K562 (cell line): ENCODE results near the gene PAX2. TPM values are rescaled to one million over a fixed set of nuclear protein-coding genes. Genes with fewer than 3 reads are reported as not detected.

Experiments used
- ATAC-seq: fragments of 200-7000 bp; cut with Tn5 transposase; 3 replicates; pipeline ENCODE4 v1.9.1; 2020; ENCODE audit warnings: moderate library complexity
- BruUV-seq: library from RNA; stranded (reverse); fragments of 400-500 nt; replicated peaks from 2 replicates; lab custom pipeline; 2021; lab: Mats Ljungman, UMichigan
- CTCF ChIA-PET: fragments of 300-600 bp; formaldehyde crosslinking; extraction: SDS; loops from one replicate; lab custom pipeline; 2021; ENCODE audit warnings: low intra/inter-chr PET ratio; lab: Yijun Ruan, JAX
- POLR2A ChIA-PET: fragments of 300-600, 350-650 bp; sonication (Branson Sonifier 250); formaldehyde crosslinking; extraction: SDS; loops from one replicate; lab custom pipeline; 2021; ENCODE audit warnings: antibody characterized with exemption, inconsistent platforms; lab: Yijun Ruan, JAX
- DNase-seq, 4 experiments: peaks; one replicate each; pipeline versions ENCODE4 v3.0.0 to v3.0.0-alpha.2; 2011 to 2018; ENCODE audit warnings: low spot score in 3 of 4, mixed read lengths in 3 of 4; ENCODE audit errors: extremely low read depth in 1 of 4
- FAIRE-seq: peaks from 2 replicates; lab custom pipeline; 2011; peaks lifted over from hg19 to GRCh38; lab: Jason Lieb, UNC
- H2AFZ ChIP-seq: 2 replicates; pipeline ENCODE4 v1.6.0; 2011; ENCODE audit warnings: low read depth, low read length, control low read depth, inconsistent platforms
- H3K27ac ChIP-seq: fragments of 200-600 bp; 3 replicates; pipeline ENCODE4 v1.8.0; 2011; ENCODE audit warnings: low read depth, mild to moderate bottlenecking, control low read depth, inconsistent platforms, low read length, moderate library complexity, mixed read lengths; ENCODE audit errors: extremely low read depth
- H3K27me3 ChIP-seq, 2 experiments: fragments of 300-600 bp in 1 of 2; 2 replicates in 1 of 2; 3 replicates in 1 of 2; pipeline versions ENCODE4 v1.6.0 to v1.8.0; 2011; ENCODE audit warnings: inconsistent platforms in 2 of 2, low read length in 2 of 2, mild to moderate bottlenecking in 1 of 2, mixed read lengths in 1 of 2, moderate library complexity in 1 of 2; ENCODE audit not compliant: control insufficient read depth in 2 of 2, insufficient read depth in 2 of 2
- H3K36me3 ChIP-seq: fragments of 300-600 bp; 3 replicates; pipeline ENCODE4 v1.8.0; 2011; ENCODE audit warnings: mild to moderate bottlenecking, low read length, inconsistent platforms; ENCODE audit not compliant: control insufficient read depth, insufficient read depth
- H3K4me1 ChIP-seq, 2 experiments: fragments of 200-600 bp in 1 of 2; replicated peaks in 1 of 2; 2 replicates in 1 of 2; 3 replicates in 1 of 2; pipeline versions ENCODE4 v1.5.1 to v1.8.0; 2011; ENCODE audit warnings: inconsistent platforms in 2 of 2, low read length in 2 of 2, mild to moderate bottlenecking in 1 of 2, mixed read lengths in 1 of 2, moderate library complexity in 1 of 2; ENCODE audit not compliant: control insufficient read depth in 2 of 2, insufficient read depth in 2 of 2
- H3K4me2 ChIP-seq: 2 replicates; pipeline ENCODE4 v1.6.1; 2011; ENCODE audit warnings: low read length, control low read depth, inconsistent platforms, mixed read lengths; ENCODE audit not compliant: insufficient read depth
- H3K4me3 ChIP-seq: fragments of 200-600 bp; sonication (generic), shearing (Covaris generic); 2 replicates; pipeline ENCODE4 v1.5.1; 2016; ENCODE audit warnings: control low read depth, inconsistent platforms
- H3K79me2 ChIP-seq: fragments of 200-600 bp; 3 replicates; pipeline ENCODE4 v1.8.0; 2011; ENCODE audit warnings: low read length, inconsistent platforms; ENCODE audit not compliant: control insufficient read depth, insufficient read depth
- H3K9ac ChIP-seq, 2 experiments: 2 replicates each; pipeline versions ENCODE4 v1.6.0 to v1.6.1; 2011; ENCODE audit warnings: low read depth in 2 of 2, low read length in 2 of 2, control low read depth in 1 of 2, inconsistent platforms in 1 of 2, mild to moderate bottlenecking in 1 of 2, mixed read lengths in 1 of 2; ENCODE audit not compliant: insufficient read depth in 1 of 2
- H3K9me1 ChIP-seq: one replicate; pipeline ENCODE4 v1.6.0; 2011; ENCODE audit warnings: inconsistent platforms, mild to moderate bottlenecking, low read length, moderate library complexity; ENCODE audit not compliant: control insufficient read depth, insufficient read depth
- H3K9me3 ChIP-seq: replicated peaks from 2 replicates; pipeline ENCODE4 v1.5.1; 2011; ENCODE audit warnings: low read depth, low read length, inconsistent platforms; ENCODE audit not compliant: control insufficient read depth, insufficient read depth
- H4K20me1 ChIP-seq: replicated peaks from 2 replicates; pipeline ENCODE4 v1.6.1; 2011; ENCODE audit warnings: low read length, inconsistent platforms, mixed read lengths; ENCODE audit not compliant: control insufficient read depth, insufficient read depth
- ATF2 ChIP-seq: sonication (generic); formaldehyde crosslinking; IDR thresholded peaks from 2 replicates; pipeline ENCODE4 v1.8.1; 2022; ENCODE audit warnings: missing genetic modification reagents
- CBX8 ChIP-seq: fragments of 200-600 bp; sonication (generic); IDR thresholded peaks from 2 replicates; pipeline ENCODE4 v1.6.1; 2012; ENCODE audit warnings: borderline replicate concordance, mixed run types, low read depth, mild to moderate bottlenecking, moderate library complexity, mixed read lengths, low read length, control low read depth, inconsistent platforms; ENCODE audit not compliant: poor library complexity, severe bottlenecking; ENCODE audit errors: extremely low read depth
- CHCHD3 ChIP-seq: fragments of 250-450 bp; sonication (Bioruptor Pico); IDR thresholded peaks from 2 replicates; pipeline ENCODE4 v2.1.2; 2022; ENCODE audit warnings: mild to moderate bottlenecking
- CREB1 ChIP-seq, 2 experiments: sonication (generic) in 1 of 2; formaldehyde crosslinking in 1 of 2; IDR thresholded peaks; 2 replicates each; pipeline versions ENCODE4 v1.6.1 to v1.8.0; 2012 to 2022; ENCODE audit warnings: inconsistent platforms in 1 of 2, mild to moderate bottlenecking in 1 of 2, missing genetic modification reagents in 1 of 2, moderate library complexity in 1 of 2
- DIDO1 ChIP-seq: fragments of 450-650 bp; IDR thresholded peaks from 2 replicates; pipeline ENCODE4 v1.6.1; 2016; ENCODE audit warnings: low read depth, missing biosample characterization, missing genetic modification characterization
- EWSR1 ChIP-seq: fragments of 450-650 bp; IDR thresholded peaks from 2 replicates; pipeline ENCODE4 v1.6.1; 2018; ENCODE audit warnings: borderline replicate concordance, mild to moderate bottlenecking, low read depth, moderate library complexity; ENCODE audit not compliant: partially characterized antibody
- FOXJ3 ChIP-seq: sonication (generic); formaldehyde crosslinking; IDR thresholded peaks from 2 replicates; pipeline ENCODE4 v1.4.0; 2020; ENCODE audit warnings: mild to moderate bottlenecking, missing genetic modification reagents
- SAFB ChIP-seq: fragments of 200-400 bp; formaldehyde crosslinking; IDR thresholded peaks from 2 replicates; pipeline ENCODE4 v1.6.1; 2017; ENCODE audit warnings: low read depth, low read length, borderline replicate concordance
- SMAD1 ChIP-seq: fragments of 150-350 bp; IDR thresholded peaks from 2 replicates; pipeline ENCODE4 v1.6.1; 2014; ENCODE audit warnings: low read length, low read depth; ENCODE audit not compliant: partially characterized antibody
- SUPT5H ChIP-seq: fragments of 450-650 bp; IDR thresholded peaks from 2 replicates; pipeline ENCODE4 v1.6.1; 2016
- TCF7 ChIP-seq: sonication (generic); IDR thresholded peaks from 2 replicates; pipeline ENCODE4 v1.6.1; 2016; ENCODE audit warnings: antibody characterized with exemption, borderline replicate concordance
- ZBTB8A ChIP-seq: fragments of 450-650 bp; IDR thresholded peaks from 2 replicates; pipeline ENCODE4 v1.6.1; 2018; ENCODE audit warnings: mild to moderate bottlenecking, moderate library complexity; ENCODE audit not compliant: partially characterized antibody
- WGBS: fragments of 100-300 bp; shearing (Covaris generic); methylation state at CpG from one replicate; pipeline ENCODE4 v1.1.6; 2016; ENCODE audit warnings: low coverage, mixed read lengths; ENCODE audit not compliant: insufficient coverage; ENCODE audit errors: missing lambda C conversion rate; 5-methylcytosine and 5-hydroxymethylcytosine counted together
- in situ Hi-C: fragments of 300-500 bp; cut with MboI; formaldehyde crosslinking; loops from 4 replicates; pipeline ENCODE4 v1.15.0; 2018; ENCODE audit warnings: inconsistent platforms, mixed read lengths
- intact Hi-C: fragments of 100-400 bp; cut with micrococcal nuclease; formaldehyde crosslinking; loops from 2 replicates; pipeline ENCODE4 v1.14.2; 2022
- polyA plus RNA-seq, 8 experiments: library from polyadenylated mRNA; depleted of rRNA in 4 of 8; stranded (reverse) in 5 of 8; unstranded in 3 of 8; fragments of >200 nt; fragmentation: Nextera tagmentation in 2 of 8; fragmentation: Illumina TruSeq in 1 of 8; extraction: Ambion mirVana in 2 of 8; extraction: Trizol in 1 of 8; gene quantifications; 2 replicates each; pipeline versions ENCODE4 v1.2.1 to v1.2.3, GENCODE V29; 2011 to 2014; ENCODE audit warnings: inconsistent platforms in 1 of 8, missing spikeins in 1 of 8
- total RNA-seq, 7 experiments: library from RNA; depleted of rRNA in 6 of 7; stranded (reverse); fragments of >200 nt in 6 of 7; fragmentation: Illumina TruSeq in 2 of 7; extraction: Trizol in 2 of 7; gene quantifications; 2 replicates each; pipeline versions ENCODE4 v1.2.1 to v1.2.3, GENCODE V29; 2011 to 2021; ENCODE audit warnings: low replicate concordance in 1 of 7

The PAX2 gene
- total and polyA plus RNA-seq, 9 of the 15 experiments (the other 6 are each of a cell fraction or from before 2014, with no cell fraction given): not detected

- Histone ChIP-seq H3K4me1 (no peaks in the 10 kb centered on the region), H3K27ac (no peak overlapping the region), H2AFZ (no peak overlapping the region), H3K9ac (no peak overlapping the region), H3K79me2 (no peaks in the 10 kb centered on the region), H3K4me3 (no peak overlapping the region), H3K4me2 (no peak overlapping the region), H4K20me1 (no peaks in the 10 kb centered on the region), H3K27me3 (peaks cover 3 to 35% of the 10 kb centered on the region in 2 experiments; a peak in 2 of 5 replicates), H3K9me3 (no peaks in the 10 kb centered on the region), H3K9me1 (peaks cover 2% of the 10 kb centered on the region), H3K36me3 (no peaks in the 10 kb centered on the region)
- intact Hi-C loops: no loop called here
- in situ Hi-C loops: no loop called here
- ChIA-PET POLR2A (interaction anchor here (0.5 kb wide), 1 partner anchor 218 kb away, joined by 4 read pairs; no protein-coding TSS in a partner anchor), CTCF (no interaction called here)
- no TSS peak for BruUV-seq
- no peak for FAIRE-seq
- WGBS: 0% methylated on average over 3 of the region's 4 CpGs
- DNase-seq: no peak
- TF ChIP-seq CBX8: no peak
- no peak for TF ChIP-seq ZBTB8A
- no peak for TF ChIP-seq TCF7
- TF ChIP-seq SUPT5H: no peak
- no peak for TF ChIP-seq FOXJ3 (CRISPR knock-in tag)
- no peak for TF ChIP-seq SAFB
- no peak for TF ChIP-seq DIDO1 (tag)
- TF ChIP-seq SMAD1: no peak
- no peak for TF ChIP-seq EWSR1
- no peak for TF ChIP-seq CREB1 (IDR thresholded peaks at IDR 0.05)
- no peak for TF ChIP-seq CREB1 (CRISPR knock-in tag; IDR thresholded peaks at IDR 0.05)
- TF ChIP-seq ATF2 (CRISPR knock-in tag): no peak
- no peak for TF ChIP-seq CHCHD3 (CRISPR knock-in tag)
- no peak for ATAC-seq
Measured at GRCh38 chr10:100775871-100776270, 30.5 kb downstream of the PAX2 start.
